Omental fat pad (tissue), 4 donors: Measurements from ENCODE around the gene RITA1. TPM values are rescaled to one million over a fixed set of nuclear protein-coding genes. Genes with fewer than 3 reads are reported as not detected.
A peak's percentile ranks its signal among the peaks of the same experiment; 100 is the strongest.
"Not testable (repeated sequence)": the region's sequence is repeated elsewhere in the genome, so short reads cannot be mapped to it uniquely, and the experiment has no call there.

Source experiments
- ATAC-seq: fragments of 150-250 bp; one replicate; pipeline ENCODE4 v1.9.1; 2016; ENCODE audit warnings: mild to moderate bottlenecking, moderate library complexity; ENCODE audit not compliant: low FRiP score
- DNase-seq: peaks from one replicate; pipeline ENCODE4 v3.0.0-alpha.2; 2019; ENCODE audit warnings: low spot score
- CTCF ChIP-seq, 3 donors: fragments of 450-650 bp; IDR thresholded peaks; one replicate each; pipeline ENCODE4 v1.5.1; 2016 to 2017; ENCODE audit warnings: antibody characterized with exemption in 3 of 3, mild to moderate bottlenecking in 3 of 3, moderate library complexity in 2 of 3
- total RNA-seq, 4 donors: library from RNA; depleted of rRNA; stranded (reverse); fragments of >200 nt; gene quantifications; one replicate each; pipeline ENCODE4 v1.1.0, GENCODE V29; 2016

The RITA1 gene
- total RNA-seq, 4 donors from 2014 or later, result 7.9 to 14.3 (median 11.5) TPM

DNA sequence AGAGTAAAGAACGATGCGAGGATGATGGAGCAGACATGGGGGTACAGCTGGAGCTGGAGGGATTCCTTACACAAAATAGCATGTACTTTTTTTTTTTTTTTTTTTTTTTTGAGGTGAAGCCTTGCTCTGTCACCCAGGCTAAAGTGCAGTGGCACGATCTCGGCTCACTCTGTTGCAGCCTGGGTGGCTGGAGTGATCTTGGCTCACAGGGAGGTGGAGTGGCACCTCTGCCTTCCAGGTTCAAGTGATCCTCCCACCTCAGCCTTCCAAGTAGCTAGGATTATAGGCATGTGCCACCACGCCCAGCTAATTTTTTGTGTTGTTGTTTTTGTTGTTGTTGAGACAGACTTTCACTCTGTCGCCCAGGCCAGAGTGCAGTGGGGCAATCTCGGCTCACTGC, 44.8 kb upstream of the RITA1 start:
- no peak for ATAC-seq
- no peak for TF ChIP-seq CTCF (IDR thresholded peaks at IDR 0.05)
- no peak for DNase-seq

DNA sequence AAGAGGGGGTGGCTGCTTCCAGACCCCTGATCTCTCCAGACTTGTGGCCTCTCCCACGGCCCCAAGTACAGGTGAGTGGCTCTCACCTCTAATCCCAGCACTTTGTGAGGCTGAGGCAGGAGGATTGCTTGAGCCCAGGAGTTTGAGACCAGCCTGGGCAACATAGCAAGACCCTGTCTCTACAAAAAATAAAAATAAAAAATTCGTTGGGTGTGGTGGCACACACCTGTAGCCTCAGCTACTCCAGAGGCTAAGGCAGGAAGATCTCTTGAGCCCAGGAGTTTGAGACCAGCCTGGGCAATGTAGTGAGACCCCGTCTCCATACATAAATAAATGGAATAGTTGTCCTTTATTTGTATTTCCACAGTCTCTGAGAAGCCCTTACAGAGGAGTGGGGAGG, 43.8 kb upstream of the RITA1 start:
- not testable (repeated sequence) for ATAC-seq, DNase-seq

GRCh38 chr12:113142173-113142885, 43.2 kb upstream of the RITA1 start:
- no peak for DNase-seq
- ATAC-seq, result no peak
- TF ChIP-seq CTCF (IDR thresholded peaks at IDR 0.05), result no peak

GRCh38 chr12:113142886-113143332, 42.6 kb upstream of the RITA1 start:
- ATAC-seq, result no peak
- no peak for DNase-seq

GRCh38 chr12:113143959-113144358, 41.6 kb upstream of the RITA1 start:
- ATAC-seq (no peak), DNase-seq (no peak)
- no peak for TF ChIP-seq CTCF (IDR thresholded peaks at IDR 0.05)

More at GRCh38 chr12:113142886-113143332, 42.6 kb upstream of the RITA1 start:
- no peak for TF ChIP-seq CTCF (IDR thresholded peaks at IDR 0.05)

GRCh38 chr12:113144806-113145205, 40.7 kb upstream of the RITA1 start:
- TF ChIP-seq CTCF (IDR thresholded peaks at IDR 0.05), result no peak
- ATAC-seq, result no peak

DNA sequence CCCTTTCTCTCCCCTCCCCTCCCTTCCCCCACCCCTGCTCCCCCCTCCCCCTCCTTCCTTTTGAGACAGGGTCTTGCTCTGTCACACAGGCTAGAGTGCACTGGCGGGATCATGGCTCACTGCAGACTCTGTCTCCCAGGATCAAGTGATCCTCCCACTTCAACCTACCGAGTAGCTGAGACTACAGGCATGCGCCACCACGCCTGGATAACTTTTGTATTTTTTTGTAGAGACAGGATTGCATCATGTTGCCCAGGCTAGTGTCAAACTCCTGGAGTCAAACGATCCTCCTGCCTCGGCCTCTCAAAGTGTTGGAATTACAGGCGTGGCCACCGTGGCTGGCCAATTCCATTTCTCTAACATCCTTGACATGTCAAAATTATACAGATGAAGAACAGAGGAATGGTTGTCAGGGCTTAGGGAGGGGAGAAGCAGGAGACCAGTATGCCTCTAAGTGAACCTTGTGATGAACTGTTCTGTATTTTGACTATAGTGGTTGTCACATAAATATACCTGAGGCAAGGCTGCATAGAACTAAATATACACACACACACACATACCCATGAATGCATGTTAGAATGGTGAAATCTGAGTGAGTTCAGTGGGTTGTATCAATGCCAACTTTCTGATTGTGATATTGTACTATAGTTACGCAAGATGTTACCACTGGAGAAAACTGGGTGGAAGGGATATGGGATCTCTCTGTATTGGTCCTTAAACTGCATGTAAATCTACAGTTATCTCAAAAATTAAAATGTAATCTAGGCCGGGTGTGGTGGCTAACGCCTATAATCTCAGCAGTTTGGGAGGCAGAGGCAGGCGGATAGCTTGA, 39.6 kb upstream of the RITA1 start:
- DNase-seq, result no peak
- peak; percentile 12 for ATAC-seq
- TF ChIP-seq CTCF (IDR thresholded peaks at IDR 0.05), result no peak

More at GRCh38 chr12:113144806-113145205, 40.7 kb upstream of the RITA1 start:
- no peak for DNase-seq
